H54 (cell line): ENCODE results near the gene HYAL4.
"Not testable (repeated sequence)": the region's sequence is repeated elsewhere in the genome, so short reads cannot be mapped to it uniquely, and the experiment has no call there.

Experiments
- DNase-seq: peaks from one replicate; pipeline ENCODE4 v3.0.0; 2011; ENCODE audit warnings: low spot score, mixed read lengths; ENCODE audit not compliant: insufficient read length
- FAIRE-seq: peaks from 3 replicates; lab custom pipeline; 2011; peaks lifted over from hg19 to GRCh38; lab: Jason Lieb, UNC
- POLR2A ChIP-seq: IDR thresholded peaks from 2 replicates; pipeline ENCODE4 v1.6.1; 2011; ENCODE audit warnings: low read depth, mild to moderate bottlenecking, low read length

HYAL4 gene

GRCh38 chr7:123844712-123845219 lies at the start of gene HYAL4:
TSS of gene HYAL4 (plus strand) at chr7:123845169. CDS start at chr7:123868274, 23,105 bp downstream.
- FAIRE-seq (no peak), DNase-seq (no peak)
- TF ChIP-seq POLR2A: no peak

GRCh38 chr7:123795917-123796316 lies 49.1 kb upstream of the HYAL4 start:
- TF ChIP-seq POLR2A: no peak
- no peak for DNase-seq
- no peak for FAIRE-seq

GRCh38 chr7:123796568-123796967 lies 48.4 kb upstream of the HYAL4 start:
- DNase-seq (no peak), FAIRE-seq (no peak)

GRCh38 chr7:123797673-123798531 lies 47.1 kb upstream of the HYAL4 start:
- peak; percentile 2 for DNase-seq
- peak; percentile 92 for FAIRE-seq
- TF ChIP-seq POLR2A: no peak

More at GRCh38 chr7:123796568-123796967, 48.4 kb upstream of the HYAL4 start:
- TF ChIP-seq POLR2A: no peak

- FAIRE-seq (peak; percentile 36), DNase-seq (no peak)
- TF ChIP-seq POLR2A: no peak
Measured at GRCh38 chr7:123798532-123799188, 46.3 kb upstream of the HYAL4 start.

- no peak for TF ChIP-seq POLR2A
- DNase-seq (no peak), FAIRE-seq (no peak)
Measured at GRCh38 chr7:123802249-123802648, 42.7 kb upstream of the HYAL4 start.

- no peak for FAIRE-seq
- no peak for TF ChIP-seq POLR2A
- no peak for DNase-seq
Measured at GRCh38 chr7:123805287-123805686, 39.7 kb upstream of the HYAL4 start.

GRCh38 chr7:123809471-123809870 lies 35.5 kb upstream of the HYAL4 start:
- TF ChIP-seq POLR2A: no peak
- DNase-seq (no peak), FAIRE-seq (no peak)

- DNase-seq (no peak), FAIRE-seq (no peak)
Measured at GRCh38 chr7:123811056-123811455, 33.9 kb upstream of the HYAL4 start.

GRCh38 chr7:123816916-123817315 lies 28.1 kb upstream of the HYAL4 start:
- no peak for FAIRE-seq
- TF ChIP-seq POLR2A: no peak
- DNase-seq: no peak

More at GRCh38 chr7:123811056-123811455, 33.9 kb upstream of the HYAL4 start:
- TF ChIP-seq POLR2A: no peak

GRCh38 chr7:123819001-123819400 lies 26.0 kb upstream of the HYAL4 start:
- TF ChIP-seq POLR2A: no peak
- FAIRE-seq (no peak), DNase-seq (no peak)

- DNase-seq, FAIRE-seq: not testable (repeated sequence)
Measured at GRCh38 chr7:123819795-123820194, 25.2 kb upstream of the HYAL4 start.

- FAIRE-seq (no peak), DNase-seq (no peak)
- no peak for TF ChIP-seq POLR2A
Measured at GRCh38 chr7:123820864-123821263, 24.1 kb upstream of the HYAL4 start.

- no peak for FAIRE-seq
- TF ChIP-seq POLR2A: no peak
- DNase-seq: no peak
Measured at GRCh38 chr7:123821320-123821719, 23.6 kb upstream of the HYAL4 start.
